Liver (tissue), 9 donors: Measurements from ENCODE around the gene CALML3. TPM values are rescaled to one million over a fixed set of nuclear protein-coding genes. Genes with fewer than 3 reads are reported as not detected.
A peak's percentile ranks its signal among the peaks of the same experiment; 100 is the strongest.

Experiments
- DNase-seq: peaks from one replicate; pipeline ENCODE4 v3.0.0-alpha.2; 2017; ENCODE audit warnings: low spot score
- H3K27ac ChIP-seq, 2 donors: one replicate each; pipeline ENCODE4 v1.7.0; 2013; ENCODE audit warnings: inconsistent platforms in 2 of 2, low read length in 2 of 2, control low read depth in 1 of 2, low read depth in 1 of 2, mild to moderate bottlenecking in 1 of 2
- H3K27me3 ChIP-seq, 4 donors: one replicate each; pipeline versions ENCODE4 v1.6.1 to v1.7.0; 2013; ENCODE audit warnings: low read length in 3 of 4, inconsistent platforms in 1 of 4, mild to moderate bottlenecking in 1 of 4, moderate library complexity in 1 of 4; ENCODE audit not compliant: control insufficient read depth in 4 of 4, insufficient read depth in 4 of 4
- H3K36me3 ChIP-seq, 4 donors: one replicate each; pipeline versions ENCODE4 v1.6.1 to v1.7.0; 2013; ENCODE audit warnings: low read length in 3 of 4, mild to moderate bottlenecking in 3 of 4, low read depth in 1 of 4, moderate library complexity in 1 of 4; ENCODE audit not compliant: control insufficient read depth in 4 of 4, insufficient read depth in 3 of 4
- H3K4me1 ChIP-seq, 4 donors: one replicate each; pipeline versions ENCODE4 v1.6.1 to v1.7.0; 2013; ENCODE audit warnings: low read length in 3 of 4, mild to moderate bottlenecking in 3 of 4, moderate library complexity in 1 of 4; ENCODE audit not compliant: control insufficient read depth in 4 of 4, insufficient read depth in 4 of 4
- H3K4me3 ChIP-seq, 3 donors: one replicate each; pipeline versions ENCODE4 v1.6.1 to v1.7.0; 2013; ENCODE audit warnings: low read length in 3 of 3, control low read depth in 1 of 3, low read depth in 1 of 3, mild to moderate bottlenecking in 1 of 3
- H3K9ac ChIP-seq, 2 donors: one replicate each; pipeline ENCODE4 v1.7.0; 2013; ENCODE audit warnings: low read length in 2 of 2, mild to moderate bottlenecking in 2 of 2, moderate library complexity in 2 of 2, control low read depth in 1 of 2, low read depth in 1 of 2
- H3K9me3 ChIP-seq, 4 donors: one replicate each; pipeline versions ENCODE4 v1.6.1 to v1.7.0; 2013; ENCODE audit warnings: low read length in 3 of 4; ENCODE audit not compliant: control insufficient read depth in 4 of 4
- FOXA1 ChIP-seq: IDR thresholded peaks from 2 replicates; pipeline ENCODE4 v1.6.1; 2016; ENCODE audit warnings: antibody characterized with exemption
- FOXA2 ChIP-seq: IDR thresholded peaks from 2 replicates; pipeline ENCODE4 v1.6.1; 2016; ENCODE audit warnings: antibody characterized with exemption
- GABPA ChIP-seq, 2 donors: IDR thresholded peaks in 1 of 2; conservative IDR thresholded peaks in 1 of 2; 2 replicates each; pipeline ENCODE4 v1.6.1; 2016; ENCODE audit warnings: antibody characterized with exemption in 2 of 2, mild to moderate bottlenecking in 1 of 2, moderate library complexity in 1 of 2
- HNF4A ChIP-seq, 2 donors: conservative IDR thresholded peaks; 2 replicates each; pipeline ENCODE4 v1.6.1; 2016; ENCODE audit warnings: antibody characterized with exemption in 2 of 2, mild to moderate bottlenecking in 2 of 2
- RAD21 ChIP-seq, 2 donors: IDR thresholded peaks; 2 replicates each; pipeline ENCODE4 v1.6.1; 2016; ENCODE audit warnings: antibody characterized with exemption in 2 of 2, mild to moderate bottlenecking in 2 of 2
- TAF1 ChIP-seq: conservative IDR thresholded peaks from 2 replicates; pipeline ENCODE4 v1.6.1; 2016; ENCODE audit warnings: antibody characterized with exemption, mild to moderate bottlenecking
- YY1 ChIP-seq: IDR thresholded peaks from 2 replicates; pipeline ENCODE4 v1.6.1; 2016; ENCODE audit warnings: antibody characterized with exemption, mild to moderate bottlenecking
- WGBS: extraction: QIAGEN DNeasy Blood & Tissue Kit; methylation state at CpG from one replicate; pipeline ENCODE4 v1.1.7; 2013; 5-methylcytosine and 5-hydroxymethylcytosine counted together
- polyA plus RNA-seq, 2 donors: library from polyadenylated mRNA; stranded (reverse) in 1 of 2; unstranded in 1 of 2; fragments of 200-250 nt in 1 of 2; fragments of >200 nt in 1 of 2; fragmentation: Nextera tagmentation in 1 of 2; extraction: Ambion mirVana in 1 of 2; gene quantifications; one replicate each; pipeline versions ENCODE4 v1.2.1 to v1.2.3, GENCODE V29; 2013 to 2015
- total RNA-seq, 2 donors: library from RNA; depleted of rRNA; stranded (reverse); fragments of >200 nt; gene quantifications; one replicate each; pipeline ENCODE4 v1.2.3, GENCODE V29; 2014
- TF ChIP-seq, protein P1 (sequence below): fragments of 150-350 bp; IDR thresholded peaks from 2 replicates; pipeline ENCODE4 v1.5.1; 2017; ENCODE audit warnings: improper control_type of control experiment, low read depth, low read length; ENCODE audit not compliant: missing input control
- TF ChIP-seq, protein P2 (sequence below): IDR thresholded peaks from 2 replicates; pipeline ENCODE4 v1.6.1; 2016; ENCODE audit warnings: antibody characterized with exemption, mild to moderate bottlenecking
- donor health status: healthy.
- donor health status: healthy.
- donor health status: healthy.
- donor health status: healthy.
- donor health status: healthy.

Gene CALML3
- total and polyA plus RNA-seq, 4 donors = not detected

DNA sequence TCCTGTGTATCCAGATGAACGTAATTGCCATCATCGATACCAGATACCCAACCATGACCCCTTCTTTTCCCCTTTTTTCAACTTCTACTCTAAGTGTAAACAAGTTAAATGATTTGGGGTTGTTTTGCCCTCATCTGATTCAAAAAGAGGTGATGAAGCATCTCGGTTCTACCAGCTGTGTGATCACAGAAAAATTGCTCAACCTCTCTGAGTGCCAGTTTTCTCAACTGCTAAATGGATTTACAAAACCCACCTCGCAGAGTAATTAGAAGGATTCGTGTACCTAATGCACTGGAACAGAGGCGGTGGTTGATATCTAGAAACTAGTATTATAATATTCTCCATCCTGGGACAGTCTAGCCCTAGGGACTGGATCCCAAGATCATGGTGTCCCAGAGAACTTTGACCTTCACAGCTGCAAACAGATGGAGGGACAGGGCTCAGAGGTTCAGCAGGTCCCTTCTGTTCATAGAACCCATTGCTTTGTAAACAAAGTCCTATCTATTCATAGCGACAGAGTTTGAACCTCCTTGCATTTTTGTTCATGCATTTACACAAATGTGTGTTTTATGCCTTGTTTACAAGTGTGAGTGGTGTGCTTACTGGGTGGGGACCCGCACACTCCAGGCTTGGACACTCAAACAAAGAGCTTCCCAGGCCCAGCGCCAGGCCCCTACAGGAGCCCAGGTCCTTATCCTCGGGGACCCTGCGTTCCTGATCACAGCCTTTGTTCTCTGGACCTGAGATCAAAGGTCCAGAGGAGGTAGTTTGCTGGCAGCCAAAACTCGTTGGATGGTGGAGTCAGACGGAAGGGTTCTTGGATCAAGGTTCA, 46.4 kb downstream of the CALML3 start (continued):
- TF ChIP-seq TAF1 = no peak
- peak; percentile 29 for TF ChIP-seq FOXA1
- TF ChIP-seq, protein P1, sequence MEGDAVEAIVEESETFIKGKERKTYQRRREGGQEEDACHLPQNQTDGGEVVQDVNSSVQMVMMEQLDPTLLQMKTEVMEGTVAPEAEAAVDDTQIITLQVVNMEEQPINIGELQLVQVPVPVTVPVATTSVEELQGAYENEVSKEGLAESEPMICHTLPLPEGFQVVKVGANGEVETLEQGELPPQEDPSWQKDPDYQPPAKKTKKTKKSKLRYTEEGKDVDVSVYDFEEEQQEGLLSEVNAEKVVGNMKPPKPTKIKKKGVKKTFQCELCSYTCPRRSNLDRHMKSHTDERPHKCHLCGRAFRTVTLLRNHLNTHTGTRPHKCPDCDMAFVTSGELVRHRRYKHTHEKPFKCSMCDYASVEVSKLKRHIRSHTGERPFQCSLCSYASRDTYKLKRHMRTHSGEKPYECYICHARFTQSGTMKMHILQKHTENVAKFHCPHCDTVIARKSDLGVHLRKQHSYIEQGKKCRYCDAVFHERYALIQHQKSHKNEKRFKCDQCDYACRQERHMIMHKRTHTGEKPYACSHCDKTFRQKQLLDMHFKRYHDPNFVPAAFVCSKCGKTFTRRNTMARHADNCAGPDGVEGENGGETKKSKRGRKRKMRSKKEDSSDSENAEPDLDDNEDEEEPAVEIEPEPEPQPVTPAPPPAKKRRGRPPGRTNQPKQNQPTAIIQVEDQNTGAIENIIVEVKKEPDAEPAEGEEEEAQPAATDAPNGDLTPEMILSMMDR = no peak
- TF ChIP-seq FOXA2 = no peak
- TF ChIP-seq RAD21 (IDR thresholded peaks at IDR 0.05) = peak; percentile 47 to 56

DNA sequence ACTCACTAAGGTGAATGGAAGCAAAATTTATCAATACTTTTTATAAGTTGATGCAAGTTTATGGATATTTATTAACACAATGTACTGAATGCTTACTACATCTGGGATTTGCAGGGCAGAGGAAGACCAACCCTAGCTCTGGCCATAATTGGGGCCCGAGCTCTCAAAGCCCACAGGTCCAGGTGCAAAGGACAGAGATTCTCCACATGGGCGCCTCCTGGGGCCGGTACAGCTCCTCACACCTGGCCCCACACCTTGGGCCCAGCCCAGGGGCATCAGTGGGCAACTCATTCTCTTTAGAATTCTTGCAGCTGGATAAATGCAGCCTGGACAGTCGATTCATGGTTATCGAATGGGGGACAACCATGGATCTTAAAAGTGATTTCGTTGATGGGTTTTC, 47.1 kb downstream of the CALML3 start:
- Histone ChIP-seq H3K4me3 (no peak overlapping the region), H3K4me1 (peaks cover 2 to 48% (median 34%) of the 10 kb centered on the region in 4 donors), H3K36me3 (no peaks in the 10 kb centered on the region), H3K9me3 (no peaks in the 10 kb centered on the region), H3K9ac (no peak overlapping the region), H3K27ac (no peak overlapping the region), H3K27me3 (no peaks in the 10 kb centered on the region)
- DNase-seq = no peak
- WGBS = 91% methylated on average over 6 of the region's 6 CpGs
- TF ChIP-seq, protein P2, sequence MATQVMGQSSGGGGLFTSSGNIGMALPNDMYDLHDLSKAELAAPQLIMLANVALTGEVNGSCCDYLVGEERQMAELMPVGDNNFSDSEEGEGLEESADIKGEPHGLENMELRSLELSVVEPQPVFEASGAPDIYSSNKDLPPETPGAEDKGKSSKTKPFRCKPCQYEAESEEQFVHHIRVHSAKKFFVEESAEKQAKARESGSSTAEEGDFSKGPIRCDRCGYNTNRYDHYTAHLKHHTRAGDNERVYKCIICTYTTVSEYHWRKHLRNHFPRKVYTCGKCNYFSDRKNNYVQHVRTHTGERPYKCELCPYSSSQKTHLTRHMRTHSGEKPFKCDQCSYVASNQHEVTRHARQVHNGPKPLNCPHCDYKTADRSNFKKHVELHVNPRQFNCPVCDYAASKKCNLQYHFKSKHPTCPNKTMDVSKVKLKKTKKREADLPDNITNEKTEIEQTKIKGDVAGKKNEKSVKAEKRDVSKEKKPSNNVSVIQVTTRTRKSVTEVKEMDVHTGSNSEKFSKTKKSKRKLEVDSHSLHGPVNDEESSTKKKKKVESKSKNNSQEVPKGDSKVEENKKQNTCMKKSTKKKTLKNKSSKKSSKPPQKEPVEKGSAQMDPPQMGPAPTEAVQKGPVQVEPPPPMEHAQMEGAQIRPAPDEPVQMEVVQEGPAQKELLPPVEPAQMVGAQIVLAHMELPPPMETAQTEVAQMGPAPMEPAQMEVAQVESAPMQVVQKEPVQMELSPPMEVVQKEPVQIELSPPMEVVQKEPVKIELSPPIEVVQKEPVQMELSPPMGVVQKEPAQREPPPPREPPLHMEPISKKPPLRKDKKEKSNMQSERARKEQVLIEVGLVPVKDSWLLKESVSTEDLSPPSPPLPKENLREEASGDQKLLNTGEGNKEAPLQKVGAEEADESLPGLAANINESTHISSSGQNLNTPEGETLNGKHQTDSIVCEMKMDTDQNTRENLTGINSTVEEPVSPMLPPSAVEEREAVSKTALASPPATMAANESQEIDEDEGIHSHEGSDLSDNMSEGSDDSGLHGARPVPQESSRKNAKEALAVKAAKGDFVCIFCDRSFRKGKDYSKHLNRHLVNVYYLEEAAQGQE = no peak
- TF ChIP-seq YY1 (no peak), FOXA1 (no peak), HNF4A (conservative IDR thresholded peaks at IDR 0.05) (no peak)

DNA sequence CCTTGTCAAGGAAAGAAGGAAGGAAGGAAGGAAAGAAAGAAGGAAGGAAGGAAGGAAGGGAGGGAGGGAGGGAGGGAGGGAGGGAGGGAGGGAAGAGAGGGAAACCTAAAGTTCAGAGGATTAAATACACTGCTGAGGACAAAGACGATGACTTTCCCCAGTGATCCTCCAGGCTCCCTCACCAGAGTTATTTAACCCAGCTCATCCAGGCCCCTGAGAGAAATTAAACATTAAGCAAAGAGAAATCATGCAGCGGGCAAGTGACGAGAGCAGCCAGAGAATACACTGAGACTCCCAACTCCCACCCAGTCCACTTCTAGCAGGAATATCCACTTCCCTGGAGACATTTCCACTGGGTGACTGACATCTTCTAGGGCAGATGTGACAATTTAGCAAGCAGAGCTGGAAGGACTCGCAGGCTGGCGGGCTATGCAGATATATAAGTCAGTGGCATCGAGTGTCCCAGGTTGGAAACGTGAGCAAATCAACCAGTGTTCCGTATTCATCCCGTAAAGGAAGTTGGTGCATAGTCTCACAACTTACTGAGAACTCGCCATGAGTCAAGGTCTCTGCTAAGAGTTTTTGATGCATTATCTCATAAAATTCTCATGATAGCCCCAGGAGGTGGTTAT, 48.7 kb downstream of the CALML3 start:
- no peaks in the 10 kb centered on the region for H3K27me3 ChIP-seq
- 81% methylated on average over 10 of the region's 10 CpGs for WGBS
- H3K9ac ChIP-seq = no peak overlapping the region
- H3K9me3 ChIP-seq = no peaks in the 10 kb centered on the region
- H3K36me3 ChIP-seq = no peaks in the 10 kb centered on the region
- no peak for DNase-seq
- no peak overlapping the region for H3K27ac ChIP-seq
- peaks cover 2 to 46% (median 34%) of the 10 kb centered on the region in 4 donors for H3K4me1 ChIP-seq
- no peak for TF ChIP-seq GABPA (IDR thresholded peaks at IDR 0.05 in 1 of 2, conservative IDR thresholded peaks at IDR 0.05 in 1 of 2)
- no peak overlapping the region for H3K4me3 ChIP-seq
